BE2C (cell line): ENCODE data around the gene KCTD17.

ENCODE experiments used
- DNase-seq: peaks from one replicate; pipeline ENCODE4 v3.0.0-alpha.2; 2020
- H3K27me3 ChIP-seq: fragments of 250-450 bp; sonication (Bioruptor Pico); 2 replicates; pipeline ENCODE4 v1.5.1; 2020; ENCODE audit warnings: mild to moderate bottlenecking
- H3K36me3 ChIP-seq: fragments of 250-450 bp; sonication (Bioruptor Pico); 2 replicates; pipeline ENCODE4 v1.5.1; 2020; ENCODE audit warnings: mild to moderate bottlenecking
- H3K4me1 ChIP-seq: fragments of 250-450 bp; sonication (Bioruptor Pico); 2 replicates; pipeline ENCODE4 v1.5.1; 2020
- H3K4me3 ChIP-seq: 2 replicates; pipeline ENCODE4 v1.5.1; 2011; ENCODE audit warnings: low read depth, low read length
- H3K9me3 ChIP-seq: fragments of 250-450 bp; sonication (Bioruptor Pico); 2 replicates; pipeline ENCODE4 v1.5.1; 2020
- CTCF ChIP-seq: IDR thresholded peaks from 2 replicates; pipeline ENCODE4 v1.5.1; 2012; ENCODE audit warnings: mild to moderate bottlenecking, low read depth, low read length

The KCTD17 gene

GRCh38 chr22:37103151-37103550 is 51.6 kb downstream of the KCTD17 start:
- H3K36me3 ChIP-seq, result no peaks in the 10 kb centered on the region
- no peak overlapping the region for H3K4me3 ChIP-seq
- H3K4me1 ChIP-seq, result 0 out of 2 replicates have a peak, but pooled peaks cover 3% of the 10 kb centered on the region
- no peak for TF ChIP-seq CTCF
- H3K27me3 ChIP-seq, result no peaks in the 10 kb centered on the region
- DNase-seq, result no peak
- no peaks in the 10 kb centered on the region for H3K9me3 ChIP-seq

GRCh38 chr22:37103656-37104452 is 52.3 kb downstream of the KCTD17 start:
- H3K4me3 ChIP-seq, result no peak overlapping the region
- no peaks in the 10 kb centered on the region for H3K27me3 ChIP-seq
- no peak for DNase-seq
- no peak for TF ChIP-seq CTCF
- H3K9me3 ChIP-seq, result no peaks in the 10 kb centered on the region
- H3K4me1 ChIP-seq, result 0 out of 2 replicates have a peak, but pooled peaks cover 3% of the 10 kb centered on the region
- H3K36me3 ChIP-seq, result no peaks in the 10 kb centered on the region

- Histone ChIP-seq H3K4me1 (peaks cover 3% of the 10 kb centered on the region; the same call in 1 of the 2 replicates), H3K27me3 (no peaks in the 10 kb centered on the region), H3K4me3 (no peak overlapping the region), H3K36me3 (no peaks in the 10 kb centered on the region), H3K9me3 (no peaks in the 10 kb centered on the region)
- no peak for TF ChIP-seq CTCF
- DNase-seq, result no peak
These were observed 53.6 kb downstream of the KCTD17 start for GRCh38 chr22:37105154-37105553.

- DNase-seq, result no peak
- TF ChIP-seq CTCF, result no peak
- no peaks in the 10 kb centered on the region for H3K36me3 ChIP-seq
These were observed 54.4 kb downstream of the KCTD17 start for GRCh38 chr22:37105990-37106389.

GRCh38 chr22:37107816-37108621 is 56.5 kb downstream of the KCTD17 start:
- Histone ChIP-seq H3K36me3 (no peaks in the 10 kb centered on the region), H3K4me1 (peaks cover 3% of the 10 kb centered on the region; the same call in 1 of the 2 replicates), H3K4me3 (no peak overlapping the region), H3K9me3 (no peaks in the 10 kb centered on the region), H3K27me3 (no peaks in the 10 kb centered on the region)
- TF ChIP-seq CTCF, result no peak
- DNase-seq, result no peak

More at GRCh38 chr22:37105990-37106389, 54.4 kb downstream of the KCTD17 start:
- Histone ChIP-seq H3K9me3 (no peaks in the 10 kb centered on the region), H3K4me3 (no peak overlapping the region), H3K27me3 (no peaks in the 10 kb centered on the region), H3K4me1 (peaks cover 3% of the 10 kb centered on the region; the same call in 1 of the 2 replicates)
